Tibial nerve (tissue), 4 donors: Measurements from ENCODE around the gene NRXN3.

Experiments used
- CTCF ChIP-seq, 5 experiments: fragments of 200-600 bp in 3 of 5; fragments of 450-650 bp in 2 of 5; sonication (generic) in 3 of 5; IDR thresholded peaks; one replicate each; pipeline ENCODE4 v1.5.1; 2016 to 2019; ENCODE audit warnings: antibody characterized with exemption in 5 of 5, mild to moderate bottlenecking in 3 of 5, moderate library complexity in 2 of 5
- EP300 ChIP-seq, 2 donors: sonication (generic); formaldehyde crosslinking; IDR thresholded peaks; one replicate each; pipeline ENCODE4 v1.6.1; 2017; ENCODE audit warnings: antibody characterized with exemption in 2 of 2, mild to moderate bottlenecking in 1 of 2
- POLR2A ChIP-seq, 2 donors: fragments of 450-650 bp; IDR thresholded peaks; one replicate each; pipeline ENCODE4 v1.6.1; 2017; ENCODE audit warnings: antibody characterized with exemption in 2 of 2, mild to moderate bottlenecking in 2 of 2, moderate library complexity in 2 of 2

GRCh38 chr14:79656056-79656455 is 1485.9 kb downstream of the NRXN3 start:
- TF ChIP-seq CTCF (IDR thresholded peaks at IDR 0.05): no peak
- TF ChIP-seq POLR2A (IDR thresholded peaks at IDR 0.05): no peak
- no peak for TF ChIP-seq EP300 (IDR thresholded peaks at IDR 0.05)
